ENCODE data around the gene TKTL2.
"Not testable (repeated sequence)": the region's sequence is repeated elsewhere in the genome, so short reads cannot be mapped to it uniquely, and the experiment has no call there.

The TKTL2 gene

DNA sequence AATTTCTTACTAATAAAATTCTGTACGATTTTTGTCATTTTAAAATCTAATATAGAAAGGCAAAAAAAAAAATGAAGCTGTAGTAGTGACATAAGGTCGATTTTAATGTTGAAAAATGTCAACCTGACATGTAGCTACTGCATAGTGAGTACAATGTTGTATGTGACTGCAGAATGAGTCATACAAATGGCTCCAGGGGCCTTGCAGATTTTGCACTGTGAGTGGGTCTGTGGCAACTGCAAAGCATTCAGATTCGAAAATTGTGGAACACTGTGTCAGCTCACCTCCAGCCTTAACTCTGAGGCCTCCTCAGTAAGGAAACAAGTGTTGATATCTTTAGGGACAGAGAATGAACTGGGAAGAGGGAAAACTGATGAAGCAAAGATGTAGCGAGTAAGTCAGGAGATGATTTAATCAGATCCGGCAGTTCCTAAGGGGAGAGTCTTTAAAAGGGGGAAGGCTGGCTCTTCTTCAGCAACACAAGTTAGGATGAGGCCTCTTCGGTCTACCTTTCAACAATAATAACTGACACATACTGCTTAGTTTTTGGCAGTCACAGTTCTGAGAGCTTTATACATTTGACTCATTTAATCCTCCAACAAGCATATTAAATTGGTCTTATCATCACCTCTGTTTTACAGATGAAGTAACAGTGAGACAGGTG is 24.9 kb downstream of the TKTL2 start:
- DNase-seq (ENCODE audit: extremely low read depth in 1 of 2, low read depth in 1 of 2), result no peak

DNA sequence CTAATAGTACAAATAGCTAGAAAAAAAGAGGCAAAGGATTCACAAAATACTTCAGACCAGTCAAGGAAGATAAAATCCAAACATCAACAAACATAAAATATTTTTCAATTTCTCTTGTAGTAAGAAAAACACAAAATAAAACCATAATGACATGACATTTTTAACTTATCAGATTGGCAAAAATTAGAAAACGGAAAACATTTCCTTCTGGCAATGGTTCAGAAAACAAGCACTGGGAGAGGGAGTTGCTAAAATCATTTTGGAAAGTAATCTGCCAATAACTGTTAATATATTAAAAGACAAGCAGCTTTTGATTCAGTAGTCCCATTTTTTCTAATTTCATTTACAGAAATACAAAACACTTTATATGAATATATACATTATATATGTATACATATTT is 26.1 kb downstream of the TKTL2 start:
- DNase-seq (ENCODE audit: extremely low read depth in 1 of 2, low read depth in 1 of 2), result no peak

DNA sequence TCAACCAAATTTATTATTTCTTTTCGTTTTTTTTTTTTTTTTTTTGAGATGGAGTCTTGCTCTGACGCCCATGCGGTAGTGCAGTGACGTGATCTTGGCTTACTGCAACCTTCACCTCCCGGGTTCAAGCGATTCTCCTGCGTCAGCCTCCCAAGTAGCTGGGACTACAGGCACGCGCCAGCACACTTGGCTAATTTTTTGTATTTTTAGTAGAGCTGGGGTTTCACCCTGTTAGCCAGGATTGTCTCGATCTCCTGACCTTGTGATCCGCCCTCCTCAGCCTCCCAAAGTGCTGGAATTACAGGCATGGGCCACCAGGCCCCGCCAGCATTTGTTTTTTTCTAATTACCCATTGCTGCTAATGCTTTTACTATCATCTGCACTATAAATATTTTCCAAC is 26.5 kb downstream of the TKTL2 start:
- not testable (repeated sequence) for DNase-seq (ENCODE audit: extremely low read depth in 1 of 2, low read depth in 1 of 2)

DNA sequence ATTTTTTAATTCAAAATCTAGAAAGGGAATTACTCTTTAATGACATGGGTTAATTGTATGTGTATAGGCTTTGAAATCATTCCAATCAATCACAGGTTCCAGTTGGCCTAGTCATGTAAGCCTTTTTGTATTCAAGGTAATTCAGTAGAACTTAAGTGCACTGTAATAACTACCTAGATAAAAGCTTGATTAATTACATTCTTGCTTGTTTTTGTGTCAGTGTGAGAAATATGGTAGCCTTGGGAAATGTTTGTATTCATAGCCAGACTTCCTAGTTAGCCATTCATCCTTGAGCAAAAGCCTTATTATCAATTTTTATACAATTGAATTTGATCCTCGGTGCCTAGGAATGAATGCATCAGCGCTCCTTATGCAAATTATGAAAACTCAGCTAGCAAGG is 33.5 kb downstream of the TKTL2 start:
- DNase-seq (ENCODE audit: extremely low read depth in 1 of 2, low read depth in 1 of 2), result no peak

Data from activated CD8-positive, alpha-beta memory T cell treated with anti-CD3 and anti-CD28 coated beads for 1 hour (primary cell).